Ishikawa (cell line): ENCODE measurements around the gene GPD1L.

ENCODE experiments used
- CEBPB ChIP-seq: IDR thresholded peaks from 2 replicates; pipeline ENCODE4 v1.6.1; 2012
- CREB1 ChIP-seq: IDR thresholded peaks from 2 replicates; pipeline ENCODE4 v1.6.1; 2012; ENCODE audit warnings: low read depth
- EGR1 ChIP-seq: IDR thresholded peaks from 2 replicates; pipeline ENCODE4 v1.6.1; 2012
- EP300 ChIP-seq: IDR thresholded peaks from 2 replicates; pipeline ENCODE4 v1.6.1; 2012; ENCODE audit warnings: borderline replicate concordance
- FOXM1 ChIP-seq: IDR thresholded peaks from 2 replicates; pipeline ENCODE4 v1.6.1; 2012; ENCODE audit warnings: low read depth, borderline replicate concordance
- NFIC ChIP-seq: IDR thresholded peaks from 2 replicates; pipeline ENCODE4 v1.6.1; 2012
- RAD21 ChIP-seq: IDR thresholded peaks from 2 replicates; pipeline ENCODE4 v1.6.1; 2012; ENCODE audit warnings: low read depth
- REST ChIP-seq: IDR thresholded peaks from 2 replicates; pipeline ENCODE4 v1.6.1; 2012; ENCODE audit warnings: low read depth, mild to moderate bottlenecking
- TAF1 ChIP-seq: IDR thresholded peaks from 2 replicates; pipeline ENCODE4 v1.6.1; 2012; ENCODE audit warnings: low read depth, mild to moderate bottlenecking
- TCF12 ChIP-seq: IDR thresholded peaks from 2 replicates; pipeline ENCODE4 v1.6.1; 2012; ENCODE audit warnings: low read depth
- TEAD4 ChIP-seq: IDR thresholded peaks from 2 replicates; pipeline ENCODE4 v1.6.1; 2012
- YY1 ChIP-seq: IDR thresholded peaks from 2 replicates; pipeline ENCODE4 v1.6.1; 2012; ENCODE audit warnings: low read depth
- ZBTB7A ChIP-seq: IDR thresholded peaks from 2 replicates; pipeline ENCODE4 v1.6.1; 2012; ENCODE audit warnings: low read depth
- TF ChIP-seq, protein P1 (sequence below): IDR thresholded peaks from 2 replicates; pipeline ENCODE4 v1.6.1; 2012
- TF ChIP-seq, protein P2 (sequence below): IDR thresholded peaks from 2 replicates; pipeline ENCODE4 v1.6.1; 2012

Gene GPD1L

GRCh38 chr3:32132121-32132520 lies 25.7 kb downstream of the GPD1L start:
- TF ChIP-seq TAF1 (no peak), RAD21 (no peak), EGR1 (no peak), FOXM1 (no peak), NFIC (0 out of 2 replicates have a peak, but pooled peaks have one; percentile 10)

DNA sequence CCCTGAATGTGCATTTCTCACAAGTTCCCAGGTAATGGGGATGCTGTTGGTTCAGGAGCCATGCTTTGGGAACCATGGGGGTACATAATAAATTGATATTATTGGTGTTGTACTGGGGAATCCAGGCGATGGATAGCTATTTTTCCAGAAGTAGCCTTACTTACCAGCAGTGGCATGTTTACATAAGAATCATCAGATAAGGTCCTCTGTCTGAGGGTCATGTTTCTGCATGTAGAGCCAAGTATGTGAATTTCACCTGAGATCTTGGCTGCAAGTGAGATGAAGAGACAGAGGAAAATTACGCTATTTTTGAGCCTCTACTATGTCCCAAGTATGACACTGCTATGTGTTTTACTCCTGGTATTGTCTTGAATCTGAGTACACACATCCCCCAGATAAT lies 26.3 kb downstream of the GPD1L start:
- no peak for TF ChIP-seq REST
- TF ChIP-seq, protein P1, sequence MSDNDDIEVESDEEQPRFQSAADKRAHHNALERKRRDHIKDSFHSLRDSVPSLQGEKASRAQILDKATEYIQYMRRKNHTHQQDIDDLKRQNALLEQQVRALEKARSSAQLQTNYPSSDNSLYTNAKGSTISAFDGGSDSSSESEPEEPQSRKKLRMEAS = no peak
- TF ChIP-seq EGR1 = no peak
- no peak for TF ChIP-seq CEBPB
- TF ChIP-seq ZBTB7A = no peak
- TF ChIP-seq CREB1 = no peak
- TF ChIP-seq FOXM1 = no peak
- TF ChIP-seq TCF12 = no peak
- TF ChIP-seq RAD21 = no peak
- TF ChIP-seq TAF1 = no peak
- TF ChIP-seq NFIC = no peak
- TF ChIP-seq, protein P2, sequence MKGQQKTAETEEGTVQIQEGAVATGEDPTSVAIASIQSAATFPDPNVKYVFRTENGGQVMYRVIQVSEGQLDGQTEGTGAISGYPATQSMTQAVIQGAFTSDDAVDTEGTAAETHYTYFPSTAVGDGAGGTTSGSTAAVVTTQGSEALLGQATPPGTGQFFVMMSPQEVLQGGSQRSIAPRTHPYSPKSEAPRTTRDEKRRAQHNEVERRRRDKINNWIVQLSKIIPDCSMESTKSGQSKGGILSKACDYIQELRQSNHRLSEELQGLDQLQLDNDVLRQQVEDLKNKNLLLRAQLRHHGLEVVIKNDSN = no peak
- no peak for TF ChIP-seq TEAD4
- TF ChIP-seq EP300 = no peak
- no peak for TF ChIP-seq YY1

DNA sequence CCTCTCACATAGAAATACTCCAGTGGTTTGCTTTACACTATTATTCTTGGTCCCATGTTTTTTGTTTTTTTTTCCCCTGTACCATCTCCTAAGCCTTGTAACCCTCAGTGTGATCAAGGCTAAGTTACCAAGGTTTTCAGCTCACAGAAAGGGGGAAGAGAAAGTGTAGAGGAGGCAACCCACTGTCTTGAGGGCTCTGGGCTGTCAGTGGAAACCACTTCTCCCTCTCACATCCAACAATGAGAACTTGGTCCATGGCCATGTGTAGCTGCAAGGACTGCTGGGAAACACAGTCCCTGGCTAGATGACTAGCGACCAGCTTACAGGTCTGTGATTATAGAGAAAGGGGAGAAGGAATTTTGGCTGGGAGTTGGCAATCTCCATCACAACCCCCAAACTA lies 30.3 kb downstream of the GPD1L start:
- TF ChIP-seq NFIC (no peak), CEBPB (no peak), ZBTB7A (no peak), CREB1 (no peak)

DNA sequence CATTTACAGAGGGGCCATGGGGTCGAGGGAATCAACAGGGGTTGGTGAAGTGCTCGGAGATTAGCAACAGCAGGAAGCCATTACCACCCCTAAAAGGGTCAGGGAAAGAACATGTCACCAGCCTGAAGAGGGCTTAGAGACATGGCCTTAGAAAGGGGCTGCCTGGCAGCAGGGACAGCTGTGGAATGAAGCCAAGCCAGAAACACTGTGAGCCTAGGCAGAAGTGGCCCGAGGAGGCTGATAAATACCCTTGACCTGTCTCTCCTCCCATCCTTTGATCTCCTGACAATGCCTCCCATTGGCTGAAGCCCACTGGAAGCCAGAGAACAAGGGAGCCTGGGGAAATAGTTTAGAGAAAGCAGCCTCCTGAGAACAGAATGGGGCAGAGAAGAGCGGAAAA lies 31.4 kb downstream of the GPD1L start:
- TF ChIP-seq, protein P1 = no peak
- no peak for TF ChIP-seq EGR1
- no peak for TF ChIP-seq EP300
- no peak for TF ChIP-seq TEAD4
- TF ChIP-seq YY1 = no peak
- no peak for TF ChIP-seq CEBPB
- no peak for TF ChIP-seq NFIC
- TF ChIP-seq TAF1 = no peak
- no peak for TF ChIP-seq TCF12

DNA sequence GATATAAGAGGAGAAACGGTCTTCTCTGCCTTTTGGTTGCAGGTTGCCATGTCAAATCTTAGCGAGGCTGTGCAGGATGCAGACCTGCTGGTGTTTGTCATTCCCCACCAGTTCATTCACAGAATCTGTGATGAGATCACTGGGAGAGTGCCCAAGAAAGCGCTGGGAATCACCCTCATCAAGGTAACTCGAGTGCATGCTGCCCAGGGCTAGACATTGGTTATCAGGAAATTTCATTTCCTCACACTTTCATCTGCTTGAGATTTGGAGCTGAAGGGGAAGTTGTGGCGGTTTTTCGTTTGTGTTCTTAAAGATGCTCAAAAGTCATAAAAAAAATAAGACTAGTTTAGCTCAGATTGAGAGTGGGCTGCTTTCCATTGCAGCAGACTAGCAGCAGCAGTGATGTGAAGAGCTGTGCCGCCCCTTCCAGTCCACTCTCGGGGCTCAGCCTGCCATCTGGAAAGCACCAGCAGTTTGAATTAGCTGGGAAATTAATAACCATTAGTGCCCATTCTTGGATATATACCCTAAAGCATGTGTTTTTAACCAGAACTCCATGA lies 32.2 kb downstream of the GPD1L start:
- TF ChIP-seq CEBPB = no peak
- TF ChIP-seq TCF12 = no peak
- no peak for TF ChIP-seq TAF1
- no peak for TF ChIP-seq EGR1
- TF ChIP-seq RAD21 = no peak
- TF ChIP-seq, protein P1 = no peak
- TF ChIP-seq CREB1 = no peak
- no peak for TF ChIP-seq YY1
- TF ChIP-seq FOXM1 = no peak
- TF ChIP-seq ZBTB7A = no peak

GRCh38 chr3:32140943-32141342 lies 34.5 kb downstream of the GPD1L start:
- TF ChIP-seq FOXM1 = no peak
- no peak for TF ChIP-seq TCF12
- no peak for TF ChIP-seq TAF1
- TF ChIP-seq TEAD4 = no peak
- TF ChIP-seq, protein P2 = no peak
- TF ChIP-seq CREB1 = no peak
- TF ChIP-seq, protein P1 = no peak
- no peak for TF ChIP-seq YY1
- TF ChIP-seq CEBPB = no peak
- TF ChIP-seq EGR1 = no peak

DNA sequence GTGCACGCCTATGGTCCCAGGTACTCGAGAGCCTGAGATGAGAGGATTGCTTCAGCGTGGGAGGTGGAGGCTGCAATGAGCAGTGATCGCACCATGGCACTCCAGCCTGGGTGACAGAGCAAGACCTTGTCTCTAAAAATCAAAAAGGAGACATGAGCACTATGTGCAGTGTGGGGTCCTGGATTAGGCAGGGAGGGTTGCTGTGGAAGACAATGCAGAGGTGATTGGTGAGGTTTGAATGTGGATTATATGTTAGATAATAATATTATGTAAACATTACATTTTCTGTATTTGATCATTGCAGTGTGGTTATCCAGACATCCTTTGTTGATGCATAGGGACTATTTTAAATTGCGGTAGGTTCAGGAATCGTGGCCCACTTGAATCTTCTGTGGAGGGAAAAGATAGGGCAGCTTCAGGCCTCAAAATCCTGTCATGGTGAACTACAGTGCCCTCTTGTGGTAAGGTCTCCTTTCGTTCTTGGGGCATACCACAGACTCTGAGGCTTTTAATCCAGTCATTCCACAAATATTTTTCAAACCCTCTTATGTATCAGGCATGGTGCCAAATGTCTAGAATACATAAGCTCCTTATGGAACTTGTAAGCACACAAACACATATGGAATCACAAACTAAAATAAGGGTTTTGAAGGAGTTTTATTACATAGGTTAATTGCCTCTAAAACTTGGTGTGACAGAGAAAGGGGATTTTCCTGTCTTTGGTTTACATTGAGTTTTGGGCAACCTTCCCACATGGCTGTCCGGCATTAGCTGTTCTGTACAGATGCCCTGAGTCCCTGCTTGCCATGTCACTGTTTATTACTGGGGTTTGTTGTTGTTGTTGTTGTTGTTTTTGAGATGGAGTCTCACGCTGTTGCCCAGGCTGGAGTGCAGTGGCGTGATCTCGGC lies 37.7 kb downstream of the GPD1L start:
- TF ChIP-seq REST (no peak), EP300 (0 out of 2 replicates have a peak, but pooled peaks have one; percentile 33), RAD21 (peak; percentile 90), ZBTB7A (no peak), NFIC (peak; percentile 77), FOXM1 (no peak), CREB1 (no peak), YY1 (no peak), TEAD4 (peak; percentile 74), CEBPB (no peak)
- TF ChIP-seq, protein P1 = no peak
- TF ChIP-seq, protein P2 = no peak
